Peyer's patch (tissue), 4 donors: ENCODE data around the gene KDM5A. TPM values are rescaled to one million over a fixed set of nuclear protein-coding genes. Genes with fewer than 3 reads are reported as not detected.

Experiments used
- DNase-seq, 3 donors: peaks; one replicate each; pipeline ENCODE4 v3.0.0-alpha.2; 2017 to 2019
- H3K27ac ChIP-seq, 4 donors: fragments of 200-600 bp; sonication (generic); one replicate each; pipeline ENCODE4 v1.5.1; 2016 to 2019
- H3K27me3 ChIP-seq, 2 donors: fragments of 200-600 bp; sonication (generic); one replicate each; pipeline ENCODE4 v1.5.1; 2019
- H3K36me3 ChIP-seq, 3 donors: fragments of 200-600 bp; sonication (generic); one replicate each; pipeline ENCODE4 v1.5.1; 2016 to 2019
- H3K4me1 ChIP-seq, 4 donors: fragments of 200-600 bp; sonication (generic); one replicate each; pipeline ENCODE4 v1.5.1; 2016 to 2019
- H3K4me3 ChIP-seq, 4 donors: fragments of 200-600 bp; sonication (generic); 1 replicate in 3 of 4; 2 replicates in 1 of 4; pipeline ENCODE4 v1.5.1; 2016 to 2019; ENCODE audit warnings: mild to moderate bottlenecking in 1 of 4
- H3K9me3 ChIP-seq, 4 donors: fragments of 200-600 bp; sonication (generic); one replicate each; pipeline ENCODE4 v1.5.1; 2016 to 2019; ENCODE audit warnings: mild to moderate bottlenecking in 1 of 4
- CTCF ChIP-seq, 6 experiments: fragments of 450-650 bp in 4 of 6; fragments of 200-600 bp in 2 of 6; sonication (generic) in 1 of 6; IDR thresholded peaks; one replicate each; pipeline ENCODE4 v1.5.1; 2017 to 2019; ENCODE audit warnings: antibody characterized with exemption in 6 of 6, mild to moderate bottlenecking in 3 of 6, moderate library complexity in 1 of 6
- POLR2A ChIP-seq, 2 donors: fragments of 450-650 bp; IDR thresholded peaks; one replicate each; pipeline ENCODE4 v1.5.1; 2017; ENCODE audit warnings: antibody characterized with exemption in 2 of 2, mild to moderate bottlenecking in 2 of 2, moderate library complexity in 2 of 2
- total RNA-seq, 4 donors: library from RNA; depleted of rRNA; stranded (reverse); fragments of >200 nt; gene quantifications; one replicate each; pipeline ENCODE4 v1.1.0, GENCODE V29; 2016

The KDM5A gene
- total RNA-seq, 4 donors from 2014 or later: 38.8 to 72.7 (median 60.8) TPM

GRCh38 chr12:253116-253831, 135.8 kb downstream of the KDM5A start:
- Histone ChIP-seq H3K9me3 (no peaks in the 10 kb centered on the region), H3K27me3 (no peaks in the 10 kb centered on the region), H3K36me3 (no peaks in the 10 kb centered on the region), H3K27ac (no peak overlapping the region), H3K4me1 (no peaks in the 10 kb centered on the region), H3K4me3 (no peak overlapping the region)
- TF ChIP-seq POLR2A (IDR thresholded peaks at IDR 0.05) (no peak), CTCF (IDR thresholded peaks at IDR 0.05) (no peak)
- no peak for DNase-seq

GRCh38 chr12:252636-253035, 136.5 kb downstream of the KDM5A start:
- no peaks in the 10 kb centered on the region for H3K4me1 ChIP-seq
- no peak overlapping the region for H3K27ac ChIP-seq
- DNase-seq: no peak
- no peak overlapping the region for H3K4me3 ChIP-seq
- H3K9me3 ChIP-seq: no peaks in the 10 kb centered on the region
- no peaks in the 10 kb centered on the region for H3K27me3 ChIP-seq
- H3K36me3 ChIP-seq: no peaks in the 10 kb centered on the region
- no peak for TF ChIP-seq CTCF (IDR thresholded peaks at IDR 0.05)
- no peak for TF ChIP-seq POLR2A (IDR thresholded peaks at IDR 0.05)

GRCh38 chr12:247271-247670, 141.8 kb downstream of the KDM5A start:
- Histone ChIP-seq H3K36me3 (no peaks in the 10 kb centered on the region), H3K27me3 (no peaks in the 10 kb centered on the region)

GRCh38 chr12:243381-243780, 145.7 kb downstream of the KDM5A start:
- Histone ChIP-seq H3K36me3 (no peaks in the 10 kb centered on the region), H3K27ac (no peak overlapping the region), H3K4me1 (no peaks in the 10 kb centered on the region), H3K27me3 (no peaks in the 10 kb centered on the region), H3K9me3 (peaks cover 0 to 9% (median 0%) of the 10 kb centered on the region in 4 donors), H3K4me3 (no peak overlapping the region)
- no peak for TF ChIP-seq POLR2A (IDR thresholded peaks at IDR 0.05)
- TF ChIP-seq CTCF (IDR thresholded peaks at IDR 0.05): no peak
- no peak for DNase-seq

More at GRCh38 chr12:247271-247670, 141.8 kb downstream of the KDM5A start:
- no peak for DNase-seq
- Histone ChIP-seq H3K4me1 (no peaks in the 10 kb centered on the region), H3K4me3 (no peak overlapping the region), H3K27ac (no peak overlapping the region), H3K9me3 (peaks cover 0 to 9% (median 0%) of the 10 kb centered on the region in 4 donors)
- TF ChIP-seq POLR2A (IDR thresholded peaks at IDR 0.05): no peak
- no peak for TF ChIP-seq CTCF (IDR thresholded peaks at IDR 0.05)

GRCh38 chr12:242496-242895, 146.6 kb downstream of the KDM5A start:
- no peaks in the 10 kb centered on the region for H3K4me1 ChIP-seq
- no peak for TF ChIP-seq CTCF (IDR thresholded peaks at IDR 0.05)
- no peak for DNase-seq
- no peaks in the 10 kb centered on the region for H3K36me3 ChIP-seq
- no peaks in the 10 kb centered on the region for H3K27me3 ChIP-seq
- H3K27ac ChIP-seq: no peak overlapping the region
- H3K9me3 ChIP-seq: peaks cover 0 to 9% (median 0%) of the 10 kb centered on the region in 4 donors
- no peak overlapping the region for H3K4me3 ChIP-seq
